Measurements from ENCODE around the gene MAP4K4.

GRCh38 chr2:101872480-101872879 is 175.0 kb downstream of the MAP4K4 start:
- TF ChIP-seq, protein P1, sequence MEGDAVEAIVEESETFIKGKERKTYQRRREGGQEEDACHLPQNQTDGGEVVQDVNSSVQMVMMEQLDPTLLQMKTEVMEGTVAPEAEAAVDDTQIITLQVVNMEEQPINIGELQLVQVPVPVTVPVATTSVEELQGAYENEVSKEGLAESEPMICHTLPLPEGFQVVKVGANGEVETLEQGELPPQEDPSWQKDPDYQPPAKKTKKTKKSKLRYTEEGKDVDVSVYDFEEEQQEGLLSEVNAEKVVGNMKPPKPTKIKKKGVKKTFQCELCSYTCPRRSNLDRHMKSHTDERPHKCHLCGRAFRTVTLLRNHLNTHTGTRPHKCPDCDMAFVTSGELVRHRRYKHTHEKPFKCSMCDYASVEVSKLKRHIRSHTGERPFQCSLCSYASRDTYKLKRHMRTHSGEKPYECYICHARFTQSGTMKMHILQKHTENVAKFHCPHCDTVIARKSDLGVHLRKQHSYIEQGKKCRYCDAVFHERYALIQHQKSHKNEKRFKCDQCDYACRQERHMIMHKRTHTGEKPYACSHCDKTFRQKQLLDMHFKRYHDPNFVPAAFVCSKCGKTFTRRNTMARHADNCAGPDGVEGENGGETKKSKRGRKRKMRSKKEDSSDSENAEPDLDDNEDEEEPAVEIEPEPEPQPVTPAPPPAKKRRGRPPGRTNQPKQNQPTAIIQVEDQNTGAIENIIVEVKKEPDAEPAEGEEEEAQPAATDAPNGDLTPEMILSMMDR (IDR thresholded peaks at IDR 0.05): no peak
- TF ChIP-seq POLR2A (IDR thresholded peaks at IDR 0.05): no peak

All from lower leg skin (tissue), 3 donors.